ENCODE results near the gene ASB15. TPM values are rescaled to one million over a fixed set of nuclear protein-coding genes. Genes with fewer than 3 reads are reported as not detected.

ASB15 gene
- total RNA-seq (2016; rRNA removed; fragmentation: Illumina TruSeq; extraction: Trizol) (not detected in 2 replicates), polyA plus RNA-seq (2011; rRNA removed) (not detected in 2 replicates), polyA minus RNA-seq (2011; rRNA and poly(A)+ RNA removed; ENCODE audit: low replicate concordance) (not detected in 2 replicates), Bru-seq, nascent RNA (not detected), BruChase-seq, experiment 1, labeled RNA remaining after a 6-hour chase (not detected), BruChase-seq, experiment 2, labeled RNA remaining after a 2-hour chase (percentile 3 among the genes with signal in this experiment)
- not detected in 2 replicates for total RNA-seq (2016; cell fraction: cytosol; rRNA removed; fragmentation: Illumina TruSeq; extraction: Trizol; ENCODE audit: low read depth)
- not detected in 2 replicates for total RNA-seq (2016; cell fraction: insoluble cytoplasmic fraction; rRNA removed; fragmentation: Illumina TruSeq; extraction: Trizol)
- total RNA-seq (2016; cell fraction: membrane; rRNA removed; fragmentation: Illumina TruSeq; extraction: Trizol) = not detected in 2 replicates
- not detected in 2 replicates for total RNA-seq (2016; cell fraction: nucleus; rRNA removed; fragmentation: Illumina TruSeq; extraction: Trizol)
- polyA plus RNA-seq (2011; cell fraction: cytosol; rRNA removed) = not detected in 2 replicates
- polyA plus RNA-seq (2011; cell fraction: nucleus; rRNA removed) = not detected in 2 replicates
- not detected in 2 replicates for polyA plus RNA-seq (2012)
- not detected in 2 replicates for polyA plus RNA-seq (2016; cell fraction: cytosol; fragmentation: Illumina TruSeq; extraction: Trizol; ENCODE audit: low read depth)
- polyA plus RNA-seq (2016; cell fraction: insoluble cytoplasmic fraction; fragmentation: Illumina TruSeq; extraction: Trizol; ENCODE audit: low read depth) = not detected in 2 replicates
- not detected in 2 replicates for polyA plus RNA-seq (2016; cell fraction: membrane; fragmentation: Illumina TruSeq; extraction: Trizol; ENCODE audit: low read depth)
- not detected in 2 replicates for polyA plus RNA-seq (2016; cell fraction: nucleus; fragmentation: Illumina TruSeq; extraction: Trizol; ENCODE audit: insufficient read depth, low read depth)
- polyA minus RNA-seq (2011; cell fraction: cytosol; rRNA and poly(A)+ RNA removed) = not detected in 2 replicates
- polyA minus RNA-seq (2011; cell fraction: nucleus; rRNA and poly(A)+ RNA removed) = not detected in 2 replicates
- long read RNA-seq, experiment 1 = 0 reads
- long read RNA-seq, experiment 2 = 0 reads

- Histone ChIP-seq H2AFZ (ENCODE audit: low read length) (no peak within 1 kb of the TSS), H3K27ac (ENCODE audit: extremely low read length, insufficient read depth, low read length) (no peak within 1 kb of the TSS), H3K79me2 (ENCODE audit: insufficient read depth, low read length) (no peaks in the 10 kb centered on the region), H3K4me1 (ENCODE audit: insufficient read depth, low read length) (no peaks in the 10 kb centered on the region), H3K9ac (ENCODE audit: insufficient read depth, low read depth, low read length) (no peak within 1 kb of the TSS), H3K9me3 (ENCODE audit: low read length) (no peaks in the 10 kb centered on the region), H3K4me2 (ENCODE audit: low read depth, low read length) (no peak within 1 kb of the TSS), H3K4me3 (replicated peaks in 1 of 3; ENCODE audit: insufficient read depth in 1 of 3, low read depth in 2 of 3, low read length in 3 of 3) (no peak within 1 kb of the TSS), H3K36me3 (replicated peaks in 1 of 2; ENCODE audit: control insufficient read depth in 1 of 2, insufficient read depth in 2 of 2, low read length in 2 of 2) (no peaks in the 10 kb centered on the region), H3K27me3 (ENCODE audit: control insufficient read depth in 1 of 2, insufficient read depth in 2 of 2, low read length in 2 of 2) (no peaks in the 10 kb centered on the region), H4K20me1 (ENCODE audit: insufficient read depth, low read length) (no peaks in the 10 kb centered on the region)
- intact Hi-C loops (cut with micrococcal nuclease; ENCODE audit: unreplicated experiment) = no loop called here
- ATAC-seq (no peak), DNase-seq (ENCODE audit: low spot score) (no peak), FAIRE-seq (no peak)
- ChIA-PET CTCF (ENCODE audit: low intra/inter-chr PET ratio, low total read pairs) (no interaction called here), POLR2A (no interaction called here)
- no peak for TF ChIP-seq USF2 (IDR thresholded peaks at IDR 0.05; ENCODE audit: low read depth, low read length)
- TF ChIP-seq USF2 (CRISPR knock-in tag; IDR thresholded peaks at IDR 0.05; ENCODE audit: borderline replicate concordance) = no peak
- TF ChIP-seq MBD4 (IDR thresholded peaks at IDR 0.05; ENCODE audit: borderline replicate concordance, low read length) = no peak
- TF ChIP-seq ZNF737 (CRISPR knock-in tag; IDR thresholded peaks at IDR 0.05; ENCODE audit: borderline replicate concordance) = no peak
- TF ChIP-seq ZIK1 (CRISPR knock-in tag; IDR thresholded peaks at IDR 0.05; ENCODE audit: borderline replicate concordance, low read depth) = no peak
- TF ChIP-seq ZSCAN30 (CRISPR knock-in tag; IDR thresholded peaks at IDR 0.05) = no peak
- no peak for TF ChIP-seq CHCHD3 (CRISPR knock-in tag; IDR thresholded peaks at IDR 0.05)
- TF ChIP-seq TAF1 (CRISPR knock-in tag; IDR thresholded peaks at IDR 0.05) = no peak
- TF ChIP-seq ZNF550 (CRISPR knock-in tag; IDR thresholded peaks at IDR 0.05; ENCODE audit: borderline replicate concordance) = no peak
- no peak for TF ChIP-seq ELK4 (CRISPR knock-in tag; IDR thresholded peaks at IDR 0.05; ENCODE audit: borderline replicate concordance)
- TF ChIP-seq ZMAT5 (CRISPR knock-in tag; IDR thresholded peaks at IDR 0.05; ENCODE audit: borderline replicate concordance, low read depth) = no peak
- TF ChIP-seq, protein P1, sequence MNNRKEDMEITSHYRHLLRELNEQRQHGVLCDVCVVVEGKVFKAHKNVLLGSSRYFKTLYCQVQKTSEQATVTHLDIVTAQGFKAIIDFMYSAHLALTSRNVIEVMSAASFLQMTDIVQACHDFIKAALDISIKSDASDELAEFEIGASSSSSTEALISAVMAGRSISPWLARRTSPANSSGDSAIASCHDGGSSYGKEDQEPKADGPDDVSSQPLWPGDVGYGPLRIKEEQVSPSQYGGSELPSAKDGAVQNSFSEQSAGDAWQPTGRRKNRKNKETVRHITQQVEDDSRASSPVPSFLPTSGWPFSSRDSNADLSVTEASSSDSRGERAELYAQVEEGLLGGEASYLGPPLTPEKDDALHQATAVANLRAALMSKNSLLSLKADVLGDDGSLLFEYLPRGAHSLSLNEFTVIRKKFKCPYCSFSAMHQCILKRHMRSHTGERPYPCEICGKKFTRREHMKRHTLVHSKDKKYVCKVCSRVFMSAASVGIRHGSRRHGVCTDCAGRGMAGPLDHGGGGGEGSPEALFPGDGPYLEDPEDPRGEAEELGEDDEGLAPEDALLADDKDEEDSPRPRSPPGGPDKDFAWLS (CRISPR knock-in tag; IDR thresholded peaks at IDR 0.05; ENCODE audit: borderline replicate concordance) = no peak
- TF ChIP-seq ZKSCAN1 (IDR thresholded peaks at IDR 0.05; ENCODE audit: low read length) = no peak
- TF ChIP-seq NR2F1 (CRISPR knock-in tag; IDR thresholded peaks at IDR 0.05) = no peak
- no peak for TF ChIP-seq IRF2 (CRISPR knock-in tag; IDR thresholded peaks at IDR 0.05)
- in situ Hi-C loops (cut with HindIII; ENCODE audit: extremely low pct_ligation_motif_present, low pct_unique_long_range_greater_than_20kb) = no loop called here
- WGBS (ENCODE audit: low lambda C conversion rate) = 31% methylated on average over 4 of the region's 4 CpGs
- BruUV-seq (replicated peaks) = no TSS peak
Measured at GRCh38 chr7:123601530-123601929, at the start of gene ASB15. TSS of gene ASB15 (plus strand) at chr7:123601821. CDS start at chr7:123614503, 12,682 bp downstream.
